Mesothelial cell of epicardium (in vitro differentiated cells): Measurements from ENCODE around the gene FAM163B. TPM values are rescaled to one million over a fixed set of nuclear protein-coding genes. Genes with fewer than 3 reads are reported as not detected.

Source experiments
- DNase-seq, 2 experiments: peaks; one replicate each; pipeline ENCODE4 v3.0.0; 2021; ENCODE audit warnings: low spot score in 2 of 2; ENCODE audit not compliant: unreplicated experiment in 2 of 2
- H3K27ac Mint-ChIP-seq: 2 replicates; pipeline ENCODE4 v1.8.0; 2021; ENCODE audit warnings: mixed read lengths
- H3K27me3 Mint-ChIP-seq: 2 replicates; pipeline ENCODE4 v1.8.0; 2021; ENCODE audit warnings: low read depth, mixed read lengths
- H3K36me3 Mint-ChIP-seq: 2 replicates; pipeline ENCODE4 v1.8.0; 2021; ENCODE audit warnings: mixed read lengths
- H3K4me1 Mint-ChIP-seq: 2 replicates; pipeline ENCODE4 v1.8.0; 2021; ENCODE audit warnings: mixed read lengths
- H3K4me3 Mint-ChIP-seq: 2 replicates; pipeline ENCODE4 v1.8.0; 2021; ENCODE audit warnings: mild to moderate bottlenecking, moderate library complexity, mixed read lengths
- H3K9me3 Mint-ChIP-seq: 2 replicates; pipeline ENCODE4 v1.8.0; 2021; ENCODE audit warnings: mixed read lengths
- total RNA-seq: library from RNA; stranded (reverse); gene quantifications from 3 replicates; pipeline ENCODE4 v1.2.1, GENCODE V29; 2021
- TF ChIP-seq, protein P1 (sequence below): fragments of 200-600 bp; sonication (generic); IDR thresholded peaks from one replicate; pipeline ENCODE4 v1.5.0; 2021; ENCODE audit warnings: antibody characterized with exemption; ENCODE audit not compliant: unreplicated experiment

Gene FAM163B
- total RNA-seq, 1 donor from 2014 or later: 0.72 TPM

GRCh38 chr9:133595910-133596309 lies 13.3 kb downstream of the FAM163B start:
- Mint-ChIP-seq H3K9me3 (peaks cover 21% of the 10 kb centered on the region), H3K27ac (no peak overlapping the region), H3K27me3 (no peaks in the 10 kb centered on the region), H3K4me3 (no peak overlapping the region), H3K36me3 (no peaks in the 10 kb centered on the region), H3K4me1 (no peaks in the 10 kb centered on the region)
- TF ChIP-seq, protein P1, sequence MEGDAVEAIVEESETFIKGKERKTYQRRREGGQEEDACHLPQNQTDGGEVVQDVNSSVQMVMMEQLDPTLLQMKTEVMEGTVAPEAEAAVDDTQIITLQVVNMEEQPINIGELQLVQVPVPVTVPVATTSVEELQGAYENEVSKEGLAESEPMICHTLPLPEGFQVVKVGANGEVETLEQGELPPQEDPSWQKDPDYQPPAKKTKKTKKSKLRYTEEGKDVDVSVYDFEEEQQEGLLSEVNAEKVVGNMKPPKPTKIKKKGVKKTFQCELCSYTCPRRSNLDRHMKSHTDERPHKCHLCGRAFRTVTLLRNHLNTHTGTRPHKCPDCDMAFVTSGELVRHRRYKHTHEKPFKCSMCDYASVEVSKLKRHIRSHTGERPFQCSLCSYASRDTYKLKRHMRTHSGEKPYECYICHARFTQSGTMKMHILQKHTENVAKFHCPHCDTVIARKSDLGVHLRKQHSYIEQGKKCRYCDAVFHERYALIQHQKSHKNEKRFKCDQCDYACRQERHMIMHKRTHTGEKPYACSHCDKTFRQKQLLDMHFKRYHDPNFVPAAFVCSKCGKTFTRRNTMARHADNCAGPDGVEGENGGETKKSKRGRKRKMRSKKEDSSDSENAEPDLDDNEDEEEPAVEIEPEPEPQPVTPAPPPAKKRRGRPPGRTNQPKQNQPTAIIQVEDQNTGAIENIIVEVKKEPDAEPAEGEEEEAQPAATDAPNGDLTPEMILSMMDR: no peak
- DNase-seq: no peak

GRCh38 chr9:133594310-133594709 lies 14.9 kb downstream of the FAM163B start:
- Mint-ChIP-seq H3K27me3 (no peaks in the 10 kb centered on the region), H3K9me3 (peaks cover 21% of the 10 kb centered on the region), H3K4me3 (no peak overlapping the region), H3K27ac (no peak overlapping the region), H3K36me3 (no peaks in the 10 kb centered on the region), H3K4me1 (no peaks in the 10 kb centered on the region)
- no peak for DNase-seq
- TF ChIP-seq, protein P1: no peak

DNA sequence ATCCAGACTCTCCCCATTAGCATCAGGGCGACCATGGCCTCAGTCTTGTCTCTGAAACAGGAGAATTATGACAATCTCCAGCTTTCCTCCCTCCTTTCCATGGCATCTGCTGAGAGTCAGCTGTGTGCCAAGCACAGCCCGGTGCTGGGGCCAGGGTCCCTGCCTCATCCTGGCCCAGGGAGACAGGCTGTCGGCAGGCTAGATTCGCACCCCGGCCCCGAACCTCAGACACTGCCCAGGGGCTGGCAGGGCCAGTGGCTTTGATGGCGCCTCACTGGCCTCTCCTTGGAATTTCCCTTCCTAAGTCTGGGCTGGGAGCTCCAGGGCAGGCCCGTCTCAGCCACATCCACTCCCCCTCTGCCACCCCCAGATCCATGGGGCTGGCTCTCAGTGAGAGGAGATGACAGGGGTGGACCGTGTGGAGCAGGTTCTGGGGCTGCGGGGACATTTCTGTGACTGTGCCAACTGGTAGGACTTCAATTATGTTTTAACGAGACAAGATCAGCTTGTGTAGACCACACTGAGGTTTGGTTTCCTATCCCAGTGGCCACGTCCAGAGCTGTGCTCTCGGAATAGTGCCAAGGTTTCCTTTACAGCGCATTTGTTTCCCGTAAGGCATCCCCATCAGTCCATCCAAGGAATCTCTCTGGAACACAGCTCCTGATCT lies 15.5 kb downstream of the FAM163B start:
- peaks cover 21% of the 10 kb centered on the region for H3K9me3 Mint-ChIP-seq
- H3K27me3 Mint-ChIP-seq: no peaks in the 10 kb centered on the region
- TF ChIP-seq, protein P1: no peak
- H3K4me1 Mint-ChIP-seq: no peaks in the 10 kb centered on the region
- H3K36me3 Mint-ChIP-seq: no peaks in the 10 kb centered on the region
- no peak for DNase-seq
- no peak overlapping the region for H3K4me3 Mint-ChIP-seq
- no peak overlapping the region for H3K27ac Mint-ChIP-seq

DNA sequence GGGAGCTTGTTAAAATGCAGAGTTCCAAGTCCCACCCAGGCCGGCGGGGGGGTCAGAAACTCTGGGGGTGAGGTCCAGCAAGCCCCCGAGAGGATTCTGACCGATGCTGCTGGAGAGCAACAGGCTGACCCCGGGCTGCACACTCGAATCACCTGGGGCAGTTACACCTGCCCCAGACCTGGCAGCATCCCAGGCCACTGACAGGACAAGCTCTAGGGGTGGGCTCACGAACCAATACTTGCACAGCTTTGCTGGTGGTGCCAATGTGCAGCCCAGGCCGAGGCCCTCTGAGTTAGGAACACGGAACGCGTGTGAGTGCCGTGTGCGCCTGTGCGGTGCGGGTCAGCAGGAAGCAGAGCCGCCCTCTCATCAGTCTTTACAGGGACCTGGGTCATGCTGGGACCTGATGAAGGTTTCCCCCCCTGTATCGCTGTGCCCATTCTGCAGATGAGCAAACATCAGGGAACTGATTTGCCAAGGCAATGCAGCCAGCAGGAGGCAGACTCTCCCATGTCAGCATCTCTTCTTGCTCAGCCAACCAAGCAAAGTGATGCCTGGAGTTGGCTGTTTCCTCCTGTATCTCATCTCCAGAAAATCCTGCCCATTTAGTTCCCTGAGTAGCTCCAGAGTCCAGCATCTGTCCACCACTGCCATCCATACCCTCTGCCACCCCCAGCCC lies 16.3 kb downstream of the FAM163B start:
- Mint-ChIP-seq H3K36me3 (no peaks in the 10 kb centered on the region), H3K27ac (no peak overlapping the region), H3K4me1 (no peaks in the 10 kb centered on the region), H3K27me3 (no peaks in the 10 kb centered on the region), H3K4me3 (no peak overlapping the region), H3K9me3 (peaks cover 22% of the 10 kb centered on the region)
- DNase-seq: no peak
- TF ChIP-seq, protein P1: no peak

DNA sequence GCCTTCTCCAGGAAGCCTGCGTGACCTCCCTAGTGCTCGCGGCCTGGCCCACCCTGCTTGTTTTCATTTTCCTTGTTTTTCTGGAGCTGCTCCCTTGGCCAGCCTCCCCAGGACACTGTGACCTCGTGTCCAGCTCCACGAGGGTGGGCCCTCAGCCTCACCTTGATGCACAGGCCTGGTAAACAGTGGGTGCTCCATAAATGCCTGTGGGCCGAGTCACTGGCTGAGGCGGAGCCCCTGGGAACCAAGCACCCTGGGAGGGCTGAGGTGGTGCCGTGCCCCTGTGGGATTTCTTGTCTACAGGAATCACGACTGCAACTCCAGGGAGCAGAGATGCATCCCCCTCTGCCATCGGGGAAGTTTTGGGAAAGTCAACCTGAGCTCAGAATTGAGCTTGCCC lies 17.2 kb downstream of the FAM163B start:
- Mint-ChIP-seq H3K27ac (no peak overlapping the region), H3K36me3 (no peaks in the 10 kb centered on the region), H3K27me3 (no peaks in the 10 kb centered on the region), H3K4me1 (no peaks in the 10 kb centered on the region), H3K4me3 (no peak overlapping the region), H3K9me3 (peaks cover 14% of the 10 kb centered on the region)
- TF ChIP-seq, protein P1: no peak
- no peak for DNase-seq
